SK-N-SH (cell line): ENCODE data around the gene PIP4K2C. TPM values are rescaled to one million over a fixed set of nuclear protein-coding genes. Genes with fewer than 3 reads are reported as not detected.

ENCODE experiments used
- CTCF ChIA-PET: fragments of 300-600, 350-600 bp; formaldehyde crosslinking; extraction: SDS; loops from one replicate; lab custom pipeline; 2021; lab: Yijun Ruan, JAX
- POLR2A ChIA-PET: fragments of 350-600 bp; sonication (Branson Sonifier 250); formaldehyde crosslinking; extraction: SDS; loops from one replicate; lab custom pipeline; 2020; ENCODE audit warnings: antibody characterized with exemption, inconsistent platforms; lab: Yijun Ruan, JAX
- DNase-seq: peaks from one replicate; pipeline ENCODE4 v3.0.0; 2012
- H2AFZ ChIP-seq: fragments of 200-600 bp; sonication (generic); 2 replicates; pipeline ENCODE4 v1.8.1; 2016; ENCODE audit warnings: antibody characterized with exemption, mild to moderate bottlenecking, low read depth
- H3F3A ChIP-seq: fragments of 200-600 bp; sonication (generic); replicated peaks from 2 replicates; pipeline ENCODE3; 2016; ENCODE audit warnings: antibody characterized with exemption, mild to moderate bottlenecking; ENCODE audit not compliant: insufficient read depth
- H3K27ac ChIP-seq, 2 experiments: fragments of 200-500 bp in 1 of 2; fragments of 200-600 bp in 1 of 2; sonication (Bioruptor generic) in 1 of 2; sonication (generic), shearing (Covaris generic) in 1 of 2; 2 replicates each; pipeline versions ENCODE4 v1.5.1 to v1.6.1; 2014 to 2016; ENCODE audit warnings: low read depth in 2 of 2, inconsistent platforms in 1 of 2, low read length in 1 of 2, mild to moderate bottlenecking in 1 of 2, mixed read lengths in 1 of 2
- H3K27me3 ChIP-seq: fragments of 200-600 bp; sonication (generic), shearing (Covaris generic); 2 replicates; pipeline ENCODE4 v1.6.1; 2016; ENCODE audit warnings: mixed run types; ENCODE audit not compliant: insufficient read depth
- H3K36me3 ChIP-seq, 2 experiments: fragments of 200-500 bp in 1 of 2; fragments of 200-600 bp in 1 of 2; sonication (Bioruptor generic) in 1 of 2; sonication (generic) in 1 of 2; replicated peaks in 1 of 2; 2 replicates each; pipeline versions ENCODE3 to v1.5.1; 2014 to 2016; ENCODE audit warnings: low read length in 1 of 2, mild to moderate bottlenecking in 1 of 2; ENCODE audit not compliant: insufficient read depth in 2 of 2, control insufficient read depth in 1 of 2
- H3K4me1 ChIP-seq, 2 experiments: fragments of 200-500 bp in 1 of 2; fragments of 200-600 bp in 1 of 2; sonication (Bioruptor generic) in 1 of 2; sonication (generic), shearing (Covaris generic) in 1 of 2; 2 replicates each; pipeline versions ENCODE4 v1.5.1 to v1.6.1; 2014 to 2016; ENCODE audit warnings: low read depth in 1 of 2, low read length in 1 of 2, mixed run types in 1 of 2; ENCODE audit not compliant: insufficient read depth in 2 of 2, control insufficient read depth in 1 of 2
- H3K4me2 ChIP-seq: fragments of 200-600 bp; sonication (generic), shearing (Covaris generic); 2 replicates; pipeline ENCODE4 v1.6.1; 2017; ENCODE audit warnings: mixed run types
- H3K4me3 ChIP-seq, 2 experiments: fragments of 200-500 bp in 1 of 2; fragments of 200-600 bp in 1 of 2; sonication (Bioruptor generic) in 1 of 2; sonication (generic), shearing (Covaris generic) in 1 of 2; 2 replicates each; pipeline versions ENCODE4 v1.5.1 to v1.8.1; 2014 to 2016; ENCODE audit warnings: low read depth in 2 of 2, inconsistent platforms in 1 of 2, low read length in 1 of 2, mild to moderate bottlenecking in 1 of 2, mixed read lengths in 1 of 2, moderate library complexity in 1 of 2
- H3K79me2 ChIP-seq: fragments of 200-600 bp; sonication (generic); 2 replicates; pipeline ENCODE4 v1.8.1; 2017; ENCODE audit warnings: mild to moderate bottlenecking; ENCODE audit not compliant: insufficient read depth
- H3K9ac ChIP-seq: fragments of 200-600 bp; sonication (generic); 2 replicates; pipeline ENCODE4 v1.6.1; 2017; ENCODE audit warnings: mixed run types
- H3K9me2 ChIP-seq: fragments of 200-600 bp; sonication (generic); 2 replicates; pipeline ENCODE4 v1.6.1; 2017; ENCODE audit warnings: mixed run types
- H3K9me3 ChIP-seq: fragments of 200-600 bp; sonication (generic); 2 replicates; pipeline ENCODE4 v1.6.1; 2017; ENCODE audit warnings: mixed run types, mild to moderate bottlenecking, moderate library complexity
- H4K20me1 ChIP-seq: fragments of 200-600 bp; sonication (generic); 2 replicates; pipeline ENCODE4 v1.6.1; 2017; ENCODE audit warnings: mild to moderate bottlenecking, mixed run types; ENCODE audit not compliant: insufficient read depth
- CHD2 ChIP-seq: fragments of 150-350 bp; IDR thresholded peaks from 2 replicates; pipeline ENCODE4 v1.6.1; 2018; ENCODE audit warnings: low read length; ENCODE audit not compliant: partially characterized antibody
- ELF1 ChIP-seq: IDR thresholded peaks from 2 replicates; pipeline ENCODE4 v1.4.0; 2012
- EP300 ChIP-seq, 2 experiments: IDR thresholded peaks; 2 replicates each; pipeline versions ENCODE4 v1.4.0 to v1.6.1; 2012; ENCODE audit warnings: borderline replicate concordance in 1 of 2, low read depth in 1 of 2, low read length in 1 of 2
- FOXJ3 ChIP-seq: sonication (generic); formaldehyde crosslinking; IDR thresholded peaks from 2 replicates; pipeline ENCODE4 v1.5.1; 2020; ENCODE audit warnings: mild to moderate bottlenecking, missing genetic modification reagents
- FOXM1 ChIP-seq: IDR thresholded peaks from 2 replicates; pipeline ENCODE4 v1.4.0; 2012; ENCODE audit warnings: low read depth, mild to moderate bottlenecking
- GABPA ChIP-seq: IDR thresholded peaks from 2 replicates; pipeline ENCODE4 v1.4.0; 2012; ENCODE audit warnings: low read depth, mild to moderate bottlenecking
- MEF2A ChIP-seq: IDR thresholded peaks from 2 replicates; pipeline ENCODE4 v1.4.0; 2012; ENCODE audit warnings: low read depth, borderline replicate concordance
- NRF1 ChIP-seq: IDR thresholded peaks from 2 replicates; pipeline ENCODE4 v1.6.1; 2012; ENCODE audit warnings: low read depth, mild to moderate bottlenecking, low read length
- RAD21 ChIP-seq: IDR thresholded peaks from 2 replicates; pipeline ENCODE4 v1.6.1; 2012; ENCODE audit warnings: mild to moderate bottlenecking, low read length
- RCOR1 ChIP-seq: fragments of 150-350 bp; IDR thresholded peaks from 2 replicates; pipeline ENCODE4 v1.6.1; 2017; ENCODE audit warnings: antibody characterized with exemption, low read length
- RFX5 ChIP-seq: IDR thresholded peaks from 2 replicates; pipeline ENCODE4 v1.6.1; 2012; ENCODE audit warnings: mild to moderate bottlenecking, improper control_type of control experiment, low read length
- RXRA ChIP-seq: IDR thresholded peaks from 2 replicates; pipeline ENCODE4 v1.4.0; 2012; ENCODE audit warnings: low read depth, mild to moderate bottlenecking, borderline replicate concordance
- SIN3A ChIP-seq: IDR thresholded peaks from 2 replicates; pipeline ENCODE4 v1.6.1; 2012; ENCODE audit warnings: low read depth, mild to moderate bottlenecking, low read length, moderate library complexity, borderline replicate concordance
- TAF1 ChIP-seq: IDR thresholded peaks from 2 replicates; pipeline ENCODE4 v1.6.1; 2012; ENCODE audit warnings: low read depth, mild to moderate bottlenecking, low read length, moderate library complexity, borderline replicate concordance
- TCF12 ChIP-seq: IDR thresholded peaks from 2 replicates; pipeline ENCODE4 v1.4.0; 2012
- WGBS: methylation state at CpG from one replicate; pipeline ENCODE4 v1.1.6; 2017; ENCODE audit warnings: low lambda C conversion rate; 5-methylcytosine and 5-hydroxymethylcytosine counted together
- polyA plus RNA-seq, 3 experiments: library from polyadenylated mRNA; depleted of rRNA; stranded (reverse); fragments of >200 nt; gene quantifications; 2 replicates each; pipeline ENCODE4 v1.2.3, GENCODE V29; 2012
- TF ChIP-seq, protein P1 (sequence below): fragments of 150-350 bp; IDR thresholded peaks from 2 replicates; pipeline ENCODE4 v1.6.1; 2016; ENCODE audit warnings: mild to moderate bottlenecking, low read depth, low read length
- TF ChIP-seq, protein P2 (sequence below): IDR thresholded peaks from 2 replicates; pipeline ENCODE4; 2012
- TF ChIP-seq, protein P3 (sequence below): IDR thresholded peaks from 2 replicates; pipeline ENCODE4 v1.6.1; 2012; ENCODE audit warnings: mild to moderate bottlenecking, low read depth, low read length, moderate library complexity
- TF ChIP-seq, protein P4 (sequence below): IDR thresholded peaks from 2 replicates; pipeline ENCODE4 v1.4.0; 2012; ENCODE audit warnings: low read depth, borderline replicate concordance

Gene PIP4K2C
- polyA plus RNA-seq, 1 of the 3 experiments (the other 2 are of a cell fraction): 34.2 TPM

DNA sequence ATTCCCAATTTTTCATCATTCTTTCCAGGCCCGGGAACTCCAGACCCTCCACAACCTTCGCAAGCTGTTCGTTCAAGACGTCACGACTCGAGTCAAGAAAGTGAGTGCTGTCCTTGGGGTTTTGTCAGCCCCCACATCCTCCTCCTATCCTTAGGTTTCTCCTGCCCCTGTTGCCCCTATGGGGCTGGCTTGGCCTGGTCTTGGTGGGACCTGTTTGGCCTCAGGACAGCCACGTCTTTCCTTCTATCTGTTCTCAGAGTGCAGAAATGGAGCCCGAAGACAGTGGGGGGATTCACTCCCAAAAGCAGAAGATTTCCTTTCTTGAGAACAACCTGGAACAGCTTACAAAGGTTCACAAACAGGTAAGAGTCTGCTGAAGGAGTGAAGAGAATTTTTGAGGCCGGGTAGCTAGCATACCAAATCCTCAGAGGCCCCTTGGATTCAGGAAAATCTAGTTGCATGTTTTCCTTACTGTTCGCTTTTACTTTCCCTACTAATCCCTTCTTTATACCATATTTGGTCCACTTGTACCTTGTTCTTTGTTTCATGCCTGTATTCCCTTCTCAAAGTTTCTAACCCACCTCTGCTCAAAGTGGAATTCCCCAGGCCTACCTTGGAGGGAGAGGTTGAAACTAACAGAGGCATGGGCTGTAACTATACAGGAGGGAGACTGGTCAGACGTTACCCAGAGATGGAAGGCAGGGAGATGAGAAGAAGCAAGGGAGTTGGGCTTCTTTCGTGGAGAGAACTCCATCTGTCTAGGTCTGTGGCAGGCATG lies 12.8 kb upstream of the PIP4K2C start:
- Histone ChIP-seq H3K79me2 (no peaks in the 10 kb centered on the region), H2AFZ (no peak overlapping the region), H3K4me1 (no peaks in the 10 kb centered on the region), H3K9me3 (no peaks in the 10 kb centered on the region), H3K4me2 (no peak overlapping the region), H3K36me3 (peaks cover 37 to 78% of the 10 kb centered on the region in 2 experiments), H3K9ac (no peak overlapping the region), H4K20me1 (no peaks in the 10 kb centered on the region), H3K9me2 (no peaks in the 10 kb centered on the region), H3K4me3 (no peak overlapping the region), H3F3A (no peaks in the 10 kb centered on the region), H3K27me3 (no peaks in the 10 kb centered on the region), H3K27ac (no peak overlapping the region)
- ChIA-PET CTCF (interaction anchor here (1.1 kb wide), 1 partner anchor 148 kb away, joined by 3 read pairs; no protein-coding TSS in a partner anchor), POLR2A (no interaction called here)
- 88% methylated on average over 12 of the region's 12 CpGs for WGBS
- no peak for DNase-seq
- TF ChIP-seq, protein P1, sequence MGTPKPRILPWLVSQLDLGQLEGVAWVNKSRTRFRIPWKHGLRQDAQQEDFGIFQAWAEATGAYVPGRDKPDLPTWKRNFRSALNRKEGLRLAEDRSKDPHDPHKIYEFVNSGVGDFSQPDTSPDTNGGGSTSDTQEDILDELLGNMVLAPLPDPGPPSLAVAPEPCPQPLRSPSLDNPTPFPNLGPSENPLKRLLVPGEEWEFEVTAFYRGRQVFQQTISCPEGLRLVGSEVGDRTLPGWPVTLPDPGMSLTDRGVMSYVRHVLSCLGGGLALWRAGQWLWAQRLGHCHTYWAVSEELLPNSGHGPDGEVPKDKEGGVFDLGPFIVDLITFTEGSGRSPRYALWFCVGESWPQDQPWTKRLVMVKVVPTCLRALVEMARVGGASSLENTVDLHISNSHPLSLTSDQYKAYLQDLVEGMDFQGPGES: no peak
- no peak for TF ChIP-seq MEF2A
- no peak for TF ChIP-seq RXRA
- TF ChIP-seq CHD2: no peak
- TF ChIP-seq, protein P2, sequence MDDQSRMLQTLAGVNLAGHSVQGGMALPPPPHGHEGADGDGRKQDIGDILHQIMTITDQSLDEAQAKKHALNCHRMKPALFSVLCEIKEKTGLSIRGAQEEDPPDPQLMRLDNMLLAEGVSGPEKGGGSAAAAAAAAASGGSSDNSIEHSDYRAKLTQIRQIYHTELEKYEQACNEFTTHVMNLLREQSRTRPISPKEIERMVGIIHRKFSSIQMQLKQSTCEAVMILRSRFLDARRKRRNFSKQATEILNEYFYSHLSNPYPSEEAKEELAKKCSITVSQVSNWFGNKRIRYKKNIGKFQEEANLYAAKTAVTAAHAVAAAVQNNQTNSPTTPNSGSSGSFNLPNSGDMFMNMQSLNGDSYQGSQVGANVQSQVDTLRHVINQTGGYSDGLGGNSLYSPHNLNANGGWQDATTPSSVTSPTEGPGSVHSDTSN: no peak
- no peak for TF ChIP-seq FOXJ3
- TF ChIP-seq GABPA: no peak
- no peak for TF ChIP-seq ELF1
- TF ChIP-seq, protein P3, sequence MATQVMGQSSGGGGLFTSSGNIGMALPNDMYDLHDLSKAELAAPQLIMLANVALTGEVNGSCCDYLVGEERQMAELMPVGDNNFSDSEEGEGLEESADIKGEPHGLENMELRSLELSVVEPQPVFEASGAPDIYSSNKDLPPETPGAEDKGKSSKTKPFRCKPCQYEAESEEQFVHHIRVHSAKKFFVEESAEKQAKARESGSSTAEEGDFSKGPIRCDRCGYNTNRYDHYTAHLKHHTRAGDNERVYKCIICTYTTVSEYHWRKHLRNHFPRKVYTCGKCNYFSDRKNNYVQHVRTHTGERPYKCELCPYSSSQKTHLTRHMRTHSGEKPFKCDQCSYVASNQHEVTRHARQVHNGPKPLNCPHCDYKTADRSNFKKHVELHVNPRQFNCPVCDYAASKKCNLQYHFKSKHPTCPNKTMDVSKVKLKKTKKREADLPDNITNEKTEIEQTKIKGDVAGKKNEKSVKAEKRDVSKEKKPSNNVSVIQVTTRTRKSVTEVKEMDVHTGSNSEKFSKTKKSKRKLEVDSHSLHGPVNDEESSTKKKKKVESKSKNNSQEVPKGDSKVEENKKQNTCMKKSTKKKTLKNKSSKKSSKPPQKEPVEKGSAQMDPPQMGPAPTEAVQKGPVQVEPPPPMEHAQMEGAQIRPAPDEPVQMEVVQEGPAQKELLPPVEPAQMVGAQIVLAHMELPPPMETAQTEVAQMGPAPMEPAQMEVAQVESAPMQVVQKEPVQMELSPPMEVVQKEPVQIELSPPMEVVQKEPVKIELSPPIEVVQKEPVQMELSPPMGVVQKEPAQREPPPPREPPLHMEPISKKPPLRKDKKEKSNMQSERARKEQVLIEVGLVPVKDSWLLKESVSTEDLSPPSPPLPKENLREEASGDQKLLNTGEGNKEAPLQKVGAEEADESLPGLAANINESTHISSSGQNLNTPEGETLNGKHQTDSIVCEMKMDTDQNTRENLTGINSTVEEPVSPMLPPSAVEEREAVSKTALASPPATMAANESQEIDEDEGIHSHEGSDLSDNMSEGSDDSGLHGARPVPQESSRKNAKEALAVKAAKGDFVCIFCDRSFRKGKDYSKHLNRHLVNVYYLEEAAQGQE: no peak
- no peak for TF ChIP-seq TAF1
- no peak for TF ChIP-seq RFX5
- TF ChIP-seq, protein P4, sequence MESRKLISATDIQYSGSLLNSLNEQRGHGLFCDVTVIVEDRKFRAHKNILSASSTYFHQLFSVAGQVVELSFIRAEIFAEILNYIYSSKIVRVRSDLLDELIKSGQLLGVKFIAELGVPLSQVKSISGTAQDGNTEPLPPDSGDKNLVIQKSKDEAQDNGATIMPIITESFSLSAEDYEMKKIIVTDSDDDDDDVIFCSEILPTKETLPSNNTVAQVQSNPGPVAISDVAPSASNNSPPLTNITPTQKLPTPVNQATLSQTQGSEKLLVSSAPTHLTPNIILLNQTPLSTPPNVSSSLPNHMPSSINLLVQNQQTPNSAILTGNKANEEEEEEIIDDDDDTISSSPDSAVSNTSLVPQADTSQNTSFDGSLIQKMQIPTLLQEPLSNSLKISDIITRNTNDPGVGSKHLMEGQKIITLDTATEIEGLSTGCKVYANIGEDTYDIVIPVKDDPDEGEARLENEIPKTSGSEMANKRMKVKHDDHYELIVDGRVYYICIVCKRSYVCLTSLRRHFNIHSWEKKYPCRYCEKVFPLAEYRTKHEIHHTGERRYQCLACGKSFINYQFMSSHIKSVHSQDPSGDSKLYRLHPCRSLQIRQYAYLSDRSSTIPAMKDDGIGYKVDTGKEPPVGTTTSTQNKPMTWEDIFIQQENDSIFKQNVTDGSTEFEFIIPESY: no peak
- TF ChIP-seq TCF12: no peak
- no peak for TF ChIP-seq SIN3A
- no peak for TF ChIP-seq RCOR1
- TF ChIP-seq EP300 (IDR thresholded peaks at IDR 0.05; ENCODE audit: borderline replicate concordance in 1 of 2, low read depth in 1 of 2, low read length in 1 of 2): no peak
- no peak for TF ChIP-seq FOXM1
- no peak for TF ChIP-seq RAD21
- no peak for TF ChIP-seq NRF1
